CD14-positive monocyte (primary cell): ENCODE results near the gene TMEM61. TPM values are rescaled to one million over a fixed set of nuclear protein-coding genes. Genes with fewer than 3 reads are reported as not detected.
"Not testable (repeated sequence)": the region's sequence is repeated elsewhere in the genome, so short reads cannot be mapped to it uniquely, and the experiment has no call there.

Source experiments
- DNase-seq, 3 donors: peaks; one replicate each; pipeline ENCODE4 v3.0.0-alpha.2; 2011 to 2022
- H2AFZ ChIP-seq: 2 replicates; pipeline ENCODE4 v1.6.0; 2012; ENCODE audit warnings: mild to moderate bottlenecking, low read depth, low read length, inconsistent platforms; ENCODE audit not compliant: insufficient read depth, poor library complexity, severe bottlenecking
- H3K27ac ChIP-seq, 2 donors: 1 replicate in 1 of 2; 2 replicates in 1 of 2; pipeline ENCODE4 v1.5.1; 2012 to 2013; ENCODE audit warnings: low read length in 2 of 2, control low read depth in 1 of 2, inconsistent platforms in 1 of 2, low read depth in 1 of 2, mild to moderate bottlenecking in 1 of 2
- H3K27me3 ChIP-seq, 2 donors: one replicate each; pipeline versions ENCODE4 v1.6.0 to v1.6.1; 2011 to 2013; ENCODE audit warnings: low read length in 2 of 2; ENCODE audit not compliant: control insufficient read depth in 2 of 2, insufficient read depth in 2 of 2
- H3K36me3 ChIP-seq, 2 donors: replicated peaks in 1 of 2; 1 replicate in 1 of 2; 2 replicates in 1 of 2; pipeline versions ENCODE4 v1.5.1 to v1.6.1; 2012 to 2013; ENCODE audit warnings: low read length in 2 of 2, control low read depth in 1 of 2, inconsistent platforms in 1 of 2, mild to moderate bottlenecking in 1 of 2; ENCODE audit not compliant: insufficient read depth in 2 of 2, control insufficient read depth in 1 of 2
- H3K4me1 ChIP-seq, 2 donors: 1 replicate in 1 of 2; 2 replicates in 1 of 2; pipeline versions ENCODE4 v1.5.1 to v1.6.1; 2012 to 2013; ENCODE audit warnings: low read length in 2 of 2, control low read depth in 1 of 2, inconsistent platforms in 1 of 2, mild to moderate bottlenecking in 1 of 2, moderate library complexity in 1 of 2; ENCODE audit not compliant: insufficient read depth in 2 of 2, control insufficient read depth in 1 of 2
- H3K4me2 ChIP-seq: replicated peaks from 2 replicates; pipeline ENCODE3; 2012; ENCODE audit warnings: low read length, moderate library complexity, mild to moderate bottlenecking; ENCODE audit not compliant: poor library complexity, severe bottlenecking; ENCODE audit errors: extremely low read depth
- H3K4me3 ChIP-seq, 3 experiments: fragments of 200-600 bp in 1 of 3; sonication (generic) in 1 of 3; replicated peaks in 1 of 3; 1 replicate in 2 of 3; 2 replicates in 1 of 3; pipeline ENCODE4 v1.5.1; 2011 to 2013; ENCODE audit warnings: low read length in 3 of 3, mild to moderate bottlenecking in 3 of 3, control low read depth in 2 of 3, low read depth in 2 of 3, inconsistent platforms in 1 of 3, moderate library complexity in 1 of 3
- H3K79me2 ChIP-seq: 2 replicates; pipeline ENCODE4 v1.6.0; 2012; ENCODE audit warnings: mild to moderate bottlenecking, control low read depth, inconsistent platforms, low read length, moderate library complexity; ENCODE audit not compliant: insufficient read depth
- H3K9ac ChIP-seq: 2 replicates; pipeline ENCODE4 v1.6.0; 2017; ENCODE audit warnings: low read length, mild to moderate bottlenecking; ENCODE audit not compliant: insufficient read depth, poor library complexity, severe bottlenecking
- H3K9me3 ChIP-seq, 2 donors: replicated peaks in 1 of 2; 1 replicate in 1 of 2; 2 replicates in 1 of 2; pipeline versions ENCODE4 v1.5.1 to v1.6.1; 2012 to 2013; ENCODE audit warnings: low read length in 2 of 2, control low read depth in 1 of 2; ENCODE audit not compliant: control insufficient read depth in 1 of 2, insufficient read depth in 1 of 2
- H4K20me1 ChIP-seq: 2 replicates; pipeline ENCODE4 v1.6.0; 2012; ENCODE audit warnings: mild to moderate bottlenecking, low read length, control low read depth, moderate library complexity; ENCODE audit not compliant: insufficient read depth
- H3K27ac Mint-ChIP-seq, 7 donors: one replicate each; pipeline ENCODE4 v1.8.0; 2020; ENCODE audit warnings: mild to moderate bottlenecking in 7 of 7, mixed read lengths in 7 of 7, moderate library complexity in 6 of 7, inconsistent platforms in 2 of 7
- H3K27me3 Mint-ChIP-seq, 3 donors: one replicate each; pipeline ENCODE4 v1.8.0; 2021 to 2022; ENCODE audit warnings: low read depth in 3 of 3, mild to moderate bottlenecking in 3 of 3, mixed read lengths in 3 of 3, moderate library complexity in 3 of 3, inconsistent platforms in 1 of 3
- H3K36me3 Mint-ChIP-seq, 2 donors: one replicate each; pipeline ENCODE4 v1.8.0; 2020; ENCODE audit warnings: mixed read lengths in 2 of 2, inconsistent platforms in 1 of 2, mild to moderate bottlenecking in 1 of 2
- H3K4me1 Mint-ChIP-seq: one replicate; pipeline ENCODE4 v1.8.0; 2020; ENCODE audit warnings: mild to moderate bottlenecking, mixed read lengths
- H3K4me3 Mint-ChIP-seq, 2 donors: one replicate each; pipeline ENCODE4 v1.8.0; 2020; ENCODE audit warnings: mild to moderate bottlenecking in 2 of 2, mixed read lengths in 2 of 2, moderate library complexity in 1 of 2
- H3K9me3 Mint-ChIP-seq, 7 donors: one replicate each; pipeline ENCODE4 v1.8.0; 2020 to 2022; ENCODE audit warnings: mixed read lengths in 7 of 7, mild to moderate bottlenecking in 6 of 7, moderate library complexity in 6 of 7, inconsistent platforms in 2 of 7
- WGBS: methylation state at CpG from one replicate; pipeline ENCODE4 v1.1.5; 2013; ENCODE audit warnings: missing lambda C conversion rate; ENCODE audit not compliant: insufficient coverage; 5-methylcytosine and 5-hydroxymethylcytosine counted together
- intact Hi-C, 2 donors: fragments of 100-400 bp; cut with micrococcal nuclease; formaldehyde crosslinking; loops; one replicate each; pipeline versions ENCODE4 v1.15.0 to v1.15.1; 2023
- polyA plus RNA-seq, 3 donors: library from polyadenylated mRNA; depleted of rRNA in 1 of 3; unstranded in 2 of 3; stranded (reverse) in 1 of 3; fragments of 300-500 nt in 2 of 3; fragments of >200 nt in 1 of 3; fragmentation: Illumina TruSeq in 2 of 3; gene quantifications; 1 replicate in 2 of 3; 2 replicates in 1 of 3; pipeline ENCODE4 v1.2.3, GENCODE V29; 2012 to 2021
- TF ChIP-seq, protein P1 (sequence below): fragments of 200-600 bp; IDR thresholded peaks from one replicate; pipeline ENCODE4 v1.8.0; 2022; ENCODE audit warnings: antibody characterized with exemption, mild to moderate bottlenecking

TMEM61 gene
- polyA plus RNA-seq, 3 donors = not detected

- no peak for DNase-seq
- Mint-ChIP-seq H3K4me1 (no peaks in the 10 kb centered on the region), H3K4me3 (no peak overlapping the region), H3K27ac (no peak overlapping the region), H3K36me3 (no peaks in the 10 kb centered on the region), H3K9me3 (peaks cover 3 to 8% (median 5%) of the 10 kb centered on the region in 7 donors), H3K27me3 (peaks cover 15 to 26% (median 15%) of the 10 kb centered on the region in 3 donors)
- H3K27ac ChIP-seq = no peak overlapping the region
- H3K27me3 ChIP-seq = peaks cover 3 to 5% of the 10 kb centered on the region in 2 donors
- no peaks in the 10 kb centered on the region for H3K9me3 ChIP-seq
- no peaks in the 10 kb centered on the region for H3K4me1 ChIP-seq
- no peak overlapping the region for H3K4me3 ChIP-seq
- H4K20me1 ChIP-seq = no peaks in the 10 kb centered on the region
- no peak overlapping the region for H3K4me2 ChIP-seq
- H3K36me3 ChIP-seq = no peaks in the 10 kb centered on the region
- peak overlapping the region; percentile 3 for H2AFZ ChIP-seq
- H3K9ac ChIP-seq = no peak overlapping the region
- no peaks in the 10 kb centered on the region for H3K79me2 ChIP-seq
- WGBS = no CpG with 5 or more reads among the region's 1 CpG
- intact Hi-C loops = no loop called here
- TF ChIP-seq, protein P1, sequence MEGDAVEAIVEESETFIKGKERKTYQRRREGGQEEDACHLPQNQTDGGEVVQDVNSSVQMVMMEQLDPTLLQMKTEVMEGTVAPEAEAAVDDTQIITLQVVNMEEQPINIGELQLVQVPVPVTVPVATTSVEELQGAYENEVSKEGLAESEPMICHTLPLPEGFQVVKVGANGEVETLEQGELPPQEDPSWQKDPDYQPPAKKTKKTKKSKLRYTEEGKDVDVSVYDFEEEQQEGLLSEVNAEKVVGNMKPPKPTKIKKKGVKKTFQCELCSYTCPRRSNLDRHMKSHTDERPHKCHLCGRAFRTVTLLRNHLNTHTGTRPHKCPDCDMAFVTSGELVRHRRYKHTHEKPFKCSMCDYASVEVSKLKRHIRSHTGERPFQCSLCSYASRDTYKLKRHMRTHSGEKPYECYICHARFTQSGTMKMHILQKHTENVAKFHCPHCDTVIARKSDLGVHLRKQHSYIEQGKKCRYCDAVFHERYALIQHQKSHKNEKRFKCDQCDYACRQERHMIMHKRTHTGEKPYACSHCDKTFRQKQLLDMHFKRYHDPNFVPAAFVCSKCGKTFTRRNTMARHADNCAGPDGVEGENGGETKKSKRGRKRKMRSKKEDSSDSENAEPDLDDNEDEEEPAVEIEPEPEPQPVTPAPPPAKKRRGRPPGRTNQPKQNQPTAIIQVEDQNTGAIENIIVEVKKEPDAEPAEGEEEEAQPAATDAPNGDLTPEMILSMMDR = no peak
Measured at GRCh38 chr1:54937469-54937868, 43.0 kb upstream of the TMEM61 start.

- H3K36me3 Mint-ChIP-seq, DNase-seq, H3K27ac Mint-ChIP-seq, H3K27me3 ChIP-seq, H2AFZ ChIP-seq, H3K4me2 ChIP-seq, H3K79me2 ChIP-seq, H3K9me3 ChIP-seq, H4K20me1 ChIP-seq, H3K4me1 Mint-ChIP-seq, H3K4me3 ChIP-seq, H3K36me3 ChIP-seq, H3K27ac ChIP-seq, H3K4me3 Mint-ChIP-seq, H3K9me3 Mint-ChIP-seq, H3K9ac ChIP-seq, H3K4me1 ChIP-seq, intact Hi-C loops: not testable (repeated sequence)
- WGBS = no CpG with 5 or more reads among the region's 4 CpGs
- H3K27me3 Mint-ChIP-seq = peaks cover 15 to 26% (median 15%) of the 10 kb centered on the region in 3 donors
Measured at GRCh38 chr1:54938955-54939354, 41.5 kb upstream of the TMEM61 start.
